HEK293T (cell line): ENCODE measurements around the gene RRP36.

ENCODE experiments used
- CTCF ChIA-PET: fragments of 350-600 bp; formaldehyde crosslinking; extraction: SDS; loops from one replicate; lab custom pipeline; 2021; ENCODE audit warnings: antibody characterized with exemption, inconsistent platforms; lab: Yijun Ruan, JAX
- POLR2A ChIA-PET: fragments of 350-600 bp; formaldehyde crosslinking; extraction: SDS; loops from one replicate; lab custom pipeline; 2020; ENCODE audit warnings: antibody characterized with exemption, inconsistent platforms; lab: Yijun Ruan, JAX
- DNase-seq: peaks from one replicate; pipeline ENCODE4 v3.0.0; 2012; ENCODE audit warnings: mixed read lengths; ENCODE audit errors: extremely low spot score
- ARNT ChIP-seq: fragments of 450-650 bp; IDR thresholded peaks from 2 replicates; pipeline ENCODE4 v1.6.1; 2017; ENCODE audit warnings: mild to moderate bottlenecking
- BHLHE40 ChIP-seq: fragments of 450-650 bp; IDR thresholded peaks from 2 replicates; pipeline ENCODE4 v1.6.1; 2016; ENCODE audit warnings: mild to moderate bottlenecking, moderate library complexity, borderline replicate concordance
- CTBP1 ChIP-seq: fragments of 450-650 bp; IDR thresholded peaks from 2 replicates; pipeline ENCODE4 v1.6.1; 2016; ENCODE audit warnings: borderline replicate concordance
- ELF4 ChIP-seq: fragments of 450-650 bp; IDR thresholded peaks from 2 replicates; pipeline ENCODE4 v1.6.1; 2017; ENCODE audit warnings: antibody characterized with exemption
- FOXA1 ChIP-seq: fragments of 450-650 bp; IDR thresholded peaks from 2 replicates; pipeline ENCODE4 v1.6.1; 2016; ENCODE audit warnings: mild to moderate bottlenecking
- FOXK2 ChIP-seq: fragments of 450-650 bp; IDR thresholded peaks from 2 replicates; pipeline ENCODE4 v1.6.1; 2016; ENCODE audit warnings: mild to moderate bottlenecking
- FOXM1 ChIP-seq: fragments of 450-650 bp; IDR thresholded peaks from 2 replicates; pipeline ENCODE4 v1.6.1; 2017; ENCODE audit warnings: mild to moderate bottlenecking, borderline replicate concordance
- HDGF ChIP-seq: fragments of 450-650 bp; IDR thresholded peaks from 2 replicates; pipeline ENCODE4 v1.6.1; 2017; ENCODE audit warnings: antibody characterized with exemption, borderline replicate concordance
- L3MBTL2 ChIP-seq: fragments of 450-650 bp; conservative IDR thresholded peaks from 2 replicates; pipeline ENCODE4 v1.6.1; 2016; ENCODE audit warnings: mild to moderate bottlenecking
- LEF1 ChIP-seq: fragments of 450-650 bp; IDR thresholded peaks from 2 replicates; pipeline ENCODE4 v1.6.1; 2017; ENCODE audit warnings: mild to moderate bottlenecking, borderline replicate concordance
- NFRKB ChIP-seq: fragments of 450-650 bp; IDR thresholded peaks from 2 replicates; pipeline ENCODE4 v1.6.1; 2016; ENCODE audit warnings: mild to moderate bottlenecking, moderate library complexity
- PKNOX1 ChIP-seq: fragments of 450-650 bp; IDR thresholded peaks from 2 replicates; pipeline ENCODE4 v1.6.1; 2016
- SP1 ChIP-seq: fragments of 450-650 bp; IDR thresholded peaks from 2 replicates; pipeline ENCODE4 v1.6.1; 2017
- SUZ12 ChIP-seq: fragments of 450-650 bp; IDR thresholded peaks from 2 replicates; pipeline ENCODE4 v1.6.1; 2016; ENCODE audit warnings: mild to moderate bottlenecking
- TARDBP ChIP-seq: fragments of 450-650 bp; IDR thresholded peaks from 2 replicates; pipeline ENCODE4 v1.6.1; 2016
- ZNF384 ChIP-seq: fragments of 450-650 bp; IDR thresholded peaks from 2 replicates; pipeline ENCODE4 v1.6.1; 2016

RRP36 gene

GRCh38 chr6:43060755-43061633 is 39.6 kb downstream of the RRP36 start:
- DNase-seq: no peak
- ChIA-PET CTCF (no interaction called here), POLR2A (interaction anchor here (0.8 to 2.4 kb wide), 5 partner anchors 13 to 77 kb away, joined by 3 to 20 read pairs (median 9); partner anchors contain the start of genes KLHDC3, MEA1 and PPP2R5D)
- TF ChIP-seq TARDBP (no peak), FOXK2 (no peak), FOXM1 (no peak), BHLHE40 (no peak)

GRCh38 chr6:43061861-43062260 is 40.4 kb downstream of the RRP36 start:
- ChIA-PET CTCF (no interaction called here), POLR2A (no interaction called here)
- DNase-seq: no peak
- TF ChIP-seq FOXK2 (no peak), FOXA1 (no peak), TARDBP (no peak), NFRKB (no peak), ARNT (no peak), SUZ12 (no peak)

GRCh38 chr6:43062818-43063217 is 41.4 kb downstream of the RRP36 start:
- TF ChIP-seq FOXM1: no peak
- no peak for TF ChIP-seq ELF4
- no peak for TF ChIP-seq SUZ12
- TF ChIP-seq CTBP1: no peak
- no peak for TF ChIP-seq FOXK2
- no peak for TF ChIP-seq ZNF384
- TF ChIP-seq ARNT: no peak
- TF ChIP-seq L3MBTL2: no peak
- TF ChIP-seq BHLHE40: no peak
- TF ChIP-seq LEF1: no peak
- no peak for TF ChIP-seq FOXA1
- no peak for TF ChIP-seq TARDBP
- TF ChIP-seq PKNOX1: no peak
- no peak for TF ChIP-seq HDGF
- TF ChIP-seq NFRKB: no peak
- no peak for TF ChIP-seq SP1
- CTCF ChIA-PET: no interaction called here

GRCh38 chr6:43070028-43070632 is 48.7 kb downstream of the RRP36 start:
- no peak for TF ChIP-seq FOXA1
- no peak for TF ChIP-seq L3MBTL2
- no peak for TF ChIP-seq SUZ12
- TF ChIP-seq LEF1: no peak
- no peak for TF ChIP-seq FOXM1
- peak; percentile 99 for TF ChIP-seq ZNF384
- peak; percentile 67 for DNase-seq
- ChIA-PET POLR2A (interaction anchor here (1.2 kb wide), 1 partner anchor 75 kb away, joined by 3 read pairs; no protein-coding TSS in a partner anchor), CTCF (interaction anchor here (0.7 to 0.8 kb wide), 2 partner anchors 73 to 74 kb away, joined by 3 to 4 read pairs; no protein-coding TSS in a partner anchor)

More at GRCh38 chr6:43062818-43063217, 41.4 kb downstream of the RRP36 start:
- POLR2A ChIA-PET: interaction anchor here (1.0 to 1.7 kb wide), 2 partner anchors 9 to 79 kb away, joined by 4 to 7 read pairs; partner anchors contain the start of genes CUL7 and PPP2R5D
- no peak for DNase-seq

- no peak for DNase-seq
- POLR2A ChIA-PET: interaction anchor here (0.9 to 2.7 kb wide), 3 partner anchors 14 to 96 kb away, joined by 3 to 12 read pairs (median 5); partner anchors contain the start of genes KLC4, MRPL2 and PEX6
- CTCF ChIA-PET: no interaction called here
- TF ChIP-seq L3MBTL2 (no peak), LEF1 (no peak), ARNT (no peak), NFRKB (no peak), ELF4 (no peak), BHLHE40 (no peak), TARDBP (no peak)
Measured at GRCh38 chr6:43074847-43075669, 53.6 kb downstream of the RRP36 start.

- ChIA-PET CTCF (interaction anchor here (1.4 kb wide), 1 partner anchor 68 kb away, joined by 3 read pairs; no protein-coding TSS in a partner anchor), POLR2A (interaction anchor here (0.9 to 2.7 kb wide), 12 partner anchors 14 to 294 kb away, joined by 3 to 17 read pairs (median 5); partner anchors contain the start of genes CNPY3, CUL7, KLC4 and MRPL2)
- peak; percentile 83 for DNase-seq
- no peak for TF ChIP-seq NFRKB
- no peak for TF ChIP-seq SP1
- no peak for TF ChIP-seq L3MBTL2
- no peak for TF ChIP-seq CTBP1
- TF ChIP-seq FOXK2: no peak
- TF ChIP-seq LEF1: no peak
- TF ChIP-seq TARDBP: no peak
- TF ChIP-seq ARNT: no peak
Measured at GRCh38 chr6:43075670-43076463, 54.4 kb downstream of the RRP36 start, which contains the start of gene PTK7. Gene PTK7, plus strand, starts transcription at chr6:43076314. Its CDS starts 175 bp downstream, at chr6:43076489.
